Measurements from ENCODE around the gene DYNC2H1.

The DYNC2H1 gene

DNA sequence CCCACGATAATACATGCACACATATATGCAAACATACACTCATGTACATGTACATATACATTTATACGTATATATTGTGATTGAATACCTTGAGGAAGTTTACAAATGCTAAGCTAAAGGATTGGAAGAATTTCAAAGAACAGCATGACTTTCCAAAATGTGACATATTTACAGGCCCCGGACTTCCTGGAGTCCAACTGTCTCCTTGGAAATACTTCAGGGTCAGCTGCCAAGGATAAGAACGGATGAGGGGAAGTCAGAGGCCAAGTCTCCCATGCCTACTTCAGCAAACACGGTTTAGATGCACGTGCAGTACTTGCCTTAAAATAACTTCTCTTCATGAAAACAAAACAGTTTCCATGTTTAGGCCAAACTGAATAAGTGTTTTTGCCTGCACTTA, 213.6 kb downstream of the DYNC2H1 start:
- no peak overlapping the region for H3K4me3 ChIP-seq (ENCODE audit: low read depth in 1 of 2, low read length in 2 of 2)
- no peak overlapping the region for H3K4me2 ChIP-seq (ENCODE audit: insufficient read depth, low read length)
- no peak overlapping the region for H3K27ac ChIP-seq (ENCODE audit: low read length)
- H3K9ac ChIP-seq (ENCODE audit: low read depth, low read length), result no peak overlapping the region
- no peaks in the 10 kb centered on the region for H3K27me3 ChIP-seq (ENCODE audit: insufficient read depth, low read length, poor library complexity)
- H3K9me3 ChIP-seq (ENCODE audit: insufficient read depth, low read length, severe bottlenecking), result no peaks in the 10 kb centered on the region
- DNase-seq (no peak), ATAC-seq (ENCODE audit: insufficient read depth, low read depth) (no peak)
- H4K20me1 ChIP-seq (ENCODE audit: insufficient read depth, low read length), result no peaks in the 10 kb centered on the region
- no peak for TF ChIP-seq EZH2 (IDR thresholded peaks at IDR 0.05; ENCODE audit: borderline replicate concordance, low read depth, low read length, severe bottlenecking)
- TF ChIP-seq, protein P1, sequence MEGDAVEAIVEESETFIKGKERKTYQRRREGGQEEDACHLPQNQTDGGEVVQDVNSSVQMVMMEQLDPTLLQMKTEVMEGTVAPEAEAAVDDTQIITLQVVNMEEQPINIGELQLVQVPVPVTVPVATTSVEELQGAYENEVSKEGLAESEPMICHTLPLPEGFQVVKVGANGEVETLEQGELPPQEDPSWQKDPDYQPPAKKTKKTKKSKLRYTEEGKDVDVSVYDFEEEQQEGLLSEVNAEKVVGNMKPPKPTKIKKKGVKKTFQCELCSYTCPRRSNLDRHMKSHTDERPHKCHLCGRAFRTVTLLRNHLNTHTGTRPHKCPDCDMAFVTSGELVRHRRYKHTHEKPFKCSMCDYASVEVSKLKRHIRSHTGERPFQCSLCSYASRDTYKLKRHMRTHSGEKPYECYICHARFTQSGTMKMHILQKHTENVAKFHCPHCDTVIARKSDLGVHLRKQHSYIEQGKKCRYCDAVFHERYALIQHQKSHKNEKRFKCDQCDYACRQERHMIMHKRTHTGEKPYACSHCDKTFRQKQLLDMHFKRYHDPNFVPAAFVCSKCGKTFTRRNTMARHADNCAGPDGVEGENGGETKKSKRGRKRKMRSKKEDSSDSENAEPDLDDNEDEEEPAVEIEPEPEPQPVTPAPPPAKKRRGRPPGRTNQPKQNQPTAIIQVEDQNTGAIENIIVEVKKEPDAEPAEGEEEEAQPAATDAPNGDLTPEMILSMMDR (IDR thresholded peaks at IDR 0.05; ENCODE audit: borderline replicate concordance, extremely low read depth, low read length, poor library complexity, severe bottlenecking), result no peak
- no peaks in the 10 kb centered on the region for H3K36me3 ChIP-seq (ENCODE audit: insufficient read depth, low read length)
- H3K79me2 ChIP-seq (ENCODE audit: insufficient read depth, low read length), result no peaks in the 10 kb centered on the region
- no peak overlapping the region for H2AFZ ChIP-seq (ENCODE audit: low read depth, low read length)
- H3K4me1 ChIP-seq (ENCODE audit: insufficient read depth, low read length), result peaks cover 8% of the 10 kb centered on the region

DNA sequence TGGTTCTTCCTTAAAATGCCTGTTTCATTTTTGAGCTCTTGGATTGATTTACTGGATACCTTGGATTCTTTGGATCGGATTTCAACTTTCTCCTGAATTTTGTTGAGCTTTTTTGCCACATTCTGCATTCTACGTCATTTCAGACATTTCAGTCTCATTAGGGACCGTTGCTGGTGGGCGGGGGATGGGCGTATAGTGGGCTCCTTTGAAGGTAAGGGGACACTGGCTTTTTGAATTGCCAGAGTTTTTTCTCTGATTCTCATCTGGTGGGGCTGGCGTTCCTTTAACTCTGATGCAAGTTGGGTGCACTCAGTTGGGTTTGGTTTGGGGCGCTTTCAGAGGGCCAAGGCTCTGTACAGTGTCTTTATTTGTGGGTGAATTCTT, 216.5 kb downstream of the DYNC2H1 start:
- TF ChIP-seq, protein P1 (IDR thresholded peaks at IDR 0.05; ENCODE audit: borderline replicate concordance, extremely low read depth, low read length, poor library complexity, severe bottlenecking), result no peak
- TF ChIP-seq EZH2 (IDR thresholded peaks at IDR 0.05; ENCODE audit: borderline replicate concordance, low read depth, low read length, severe bottlenecking), result no peak
- H3K27me3 ChIP-seq (ENCODE audit: insufficient read depth, low read length, poor library complexity), result no peaks in the 10 kb centered on the region
- H3K4me2 ChIP-seq (ENCODE audit: insufficient read depth, low read length), result no peak overlapping the region
- no peak overlapping the region for H3K4me3 ChIP-seq (ENCODE audit: low read depth in 1 of 2, low read length in 2 of 2)
- DNase-seq, result no peak
- H4K20me1 ChIP-seq (ENCODE audit: insufficient read depth, low read length), result no peaks in the 10 kb centered on the region
- H3K27ac ChIP-seq (ENCODE audit: low read length), result no peak overlapping the region
- no peak overlapping the region for H3K9ac ChIP-seq (ENCODE audit: low read depth, low read length)
- H3K9me3 ChIP-seq (ENCODE audit: insufficient read depth, low read length, severe bottlenecking), result no peaks in the 10 kb centered on the region
- peaks cover 8% of the 10 kb centered on the region for H3K4me1 ChIP-seq (ENCODE audit: insufficient read depth, low read length)
- H3K79me2 ChIP-seq (ENCODE audit: insufficient read depth, low read length), result no peaks in the 10 kb centered on the region
- no peaks in the 10 kb centered on the region for H3K36me3 ChIP-seq (ENCODE audit: insufficient read depth, low read length)
- ATAC-seq (ENCODE audit: insufficient read depth, low read depth), result no peak
- H2AFZ ChIP-seq (ENCODE audit: low read depth, low read length), result peak overlapping the region; percentile 69

DNA sequence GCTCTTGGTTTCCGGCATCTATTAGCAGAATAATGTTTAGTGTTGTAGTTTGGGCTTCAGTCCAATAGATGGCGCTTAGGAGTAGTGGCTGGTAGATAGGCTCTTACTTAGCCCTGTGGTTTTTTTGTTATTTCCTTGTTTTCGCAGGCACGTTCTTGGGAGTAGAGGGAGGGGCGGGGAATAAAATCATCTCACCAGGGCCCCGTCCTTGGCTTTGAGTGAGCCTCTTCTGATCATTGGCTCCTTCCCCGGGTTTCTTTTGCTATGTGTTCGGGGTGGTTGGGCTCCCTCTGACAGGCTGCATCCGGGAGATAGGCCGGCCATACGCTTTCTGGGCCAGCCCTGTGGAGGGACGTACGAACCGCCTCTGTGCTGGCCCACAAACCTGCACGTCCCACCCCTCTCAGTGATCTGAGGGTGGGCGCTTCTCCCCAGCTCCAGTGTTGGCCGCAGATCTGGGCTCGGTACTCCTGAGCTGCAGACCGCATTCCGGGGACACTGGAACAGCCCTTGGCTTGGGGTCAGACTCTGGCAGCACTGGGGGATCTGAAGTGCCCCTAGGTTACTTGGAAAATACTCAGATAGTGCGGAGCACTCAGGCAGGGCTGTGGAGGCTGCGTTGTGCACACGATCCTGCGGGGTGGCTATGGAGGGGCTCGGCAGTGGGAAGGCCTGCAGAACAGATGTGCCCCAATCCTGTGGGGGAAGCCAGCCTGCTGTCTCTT, 217.0 kb downstream of the DYNC2H1 start:
- H2AFZ ChIP-seq (ENCODE audit: low read depth, low read length), result peak overlapping the region; percentile 69
- no peaks in the 10 kb centered on the region for H3K36me3 ChIP-seq (ENCODE audit: insufficient read depth, low read length)
- H3K27me3 ChIP-seq (ENCODE audit: insufficient read depth, low read length, poor library complexity), result no peaks in the 10 kb centered on the region
- no peak for TF ChIP-seq EZH2 (IDR thresholded peaks at IDR 0.05; ENCODE audit: borderline replicate concordance, low read depth, low read length, severe bottlenecking)
- TF ChIP-seq, protein P1 (IDR thresholded peaks at IDR 0.05; ENCODE audit: borderline replicate concordance, extremely low read depth, low read length, poor library complexity, severe bottlenecking), result peak; percentile 83
- DNase-seq (peak; percentile 52), ATAC-seq (ENCODE audit: insufficient read depth, low read depth) (peak; percentile 92)
- no peaks in the 10 kb centered on the region for H4K20me1 ChIP-seq (ENCODE audit: insufficient read depth, low read length)
- peaks cover 8% of the 10 kb centered on the region for H3K4me1 ChIP-seq (ENCODE audit: insufficient read depth, low read length)
- no peaks in the 10 kb centered on the region for H3K79me2 ChIP-seq (ENCODE audit: insufficient read depth, low read length)
- H3K9ac ChIP-seq (ENCODE audit: low read depth, low read length), result no peak overlapping the region
- 0 out of 2 replicates have a peak overlapping the region, but pooled peaks have one; percentile 21 for H3K27ac ChIP-seq (ENCODE audit: low read length)
- H3K9me3 ChIP-seq (ENCODE audit: insufficient read depth, low read length, severe bottlenecking), result no peaks in the 10 kb centered on the region
- peak overlapping the region; percentile 19; the same call in 1 of the 2 replicates for H3K4me2 ChIP-seq (ENCODE audit: insufficient read depth, low read length)
- H3K4me3 ChIP-seq (ENCODE audit: low read depth in 1 of 2, low read length in 2 of 2), result no peak overlapping the region
